HG02623 (cell line): Measurements from ENCODE around the gene LMNB1.
"Not testable (repeated sequence)": the region's sequence is repeated elsewhere in the genome, so short reads cannot be mapped to it uniquely, and the experiment has no call there.

Source experiments
- ATAC-seq: cut with Tn5 transposase; IDR thresholded peaks from one replicate; pipeline ENCODE4 v1.9.1; 2021; ENCODE audit warnings: moderate library complexity; ENCODE audit not compliant: unreplicated experiment

Gene LMNB1

GRCh38 chr5:126853541-126854307, 76.8 kb downstream of the LMNB1 start:
- not testable (repeated sequence) for ATAC-seq

- no peak for ATAC-seq
Observed at GRCh38 chr5:126854526-126855110, 77.7 kb downstream of the LMNB1 start.

- no peak for ATAC-seq
Observed at GRCh38 chr5:126855266-126855665, 78.3 kb downstream of the LMNB1 start.

- no peak for ATAC-seq
Observed at GRCh38 chr5:126857472-126858410, 80.8 kb downstream of the LMNB1 start.

- no peak for ATAC-seq
Observed at GRCh38 chr5:126858441-126858840, 81.5 kb downstream of the LMNB1 start.

- no peak for ATAC-seq
Observed at GRCh38 chr5:126863402-126863801, 86.5 kb downstream of the LMNB1 start.

- no peak for ATAC-seq
Observed at GRCh38 chr5:126864042-126864688, 87.2 kb downstream of the LMNB1 start.

GRCh38 chr5:126865299-126865698, 88.4 kb downstream of the LMNB1 start:
- ATAC-seq = no peak

GRCh38 chr5:126866851-126867636, 90.1 kb downstream of the LMNB1 start:
- ATAC-seq = no peak

GRCh38 chr5:126868338-126869004, 91.5 kb downstream of the LMNB1 start:
- ATAC-seq = no peak

GRCh38 chr5:126869005-126869451, 92.1 kb downstream of the LMNB1 start:
- ATAC-seq = no peak

- no peak for ATAC-seq
Observed at GRCh38 chr5:126871441-126871840, 94.5 kb downstream of the LMNB1 start.

GRCh38 chr5:126872561-126873354, 95.8 kb downstream of the LMNB1 start:
- no peak for ATAC-seq

- no peak for ATAC-seq
Observed at GRCh38 chr5:126875303-126875785, 98.4 kb downstream of the LMNB1 start.

- no peak for ATAC-seq
Observed at GRCh38 chr5:126877602-126878001, 100.7 kb downstream of the LMNB1 start.

- no peak for ATAC-seq
Observed at GRCh38 chr5:126878085-126878484, 101.1 kb downstream of the LMNB1 start.

- ATAC-seq = no peak
Observed at GRCh38 chr5:126878634-126879033, 101.7 kb downstream of the LMNB1 start.

GRCh38 chr5:126881821-126882600, 105.1 kb downstream of the LMNB1 start:
- no peak for ATAC-seq
